Bronchial smooth muscle cell (primary cell): ENCODE results near the gene ALOX5. TPM values are rescaled to one million over a fixed set of nuclear protein-coding genes. Genes with fewer than 3 reads are reported as not detected.

Experiments
- total RNA-seq: library from RNA; depleted of rRNA; stranded (reverse); fragments of >200 nt; gene quantifications from 2 replicates; pipeline ENCODE4 v1.2.1, GENCODE V29; 2014

The ALOX5 gene
- under 0.01 TPM in 1 of 2 replicates, not detected in the other for total RNA-seq

DNA sequence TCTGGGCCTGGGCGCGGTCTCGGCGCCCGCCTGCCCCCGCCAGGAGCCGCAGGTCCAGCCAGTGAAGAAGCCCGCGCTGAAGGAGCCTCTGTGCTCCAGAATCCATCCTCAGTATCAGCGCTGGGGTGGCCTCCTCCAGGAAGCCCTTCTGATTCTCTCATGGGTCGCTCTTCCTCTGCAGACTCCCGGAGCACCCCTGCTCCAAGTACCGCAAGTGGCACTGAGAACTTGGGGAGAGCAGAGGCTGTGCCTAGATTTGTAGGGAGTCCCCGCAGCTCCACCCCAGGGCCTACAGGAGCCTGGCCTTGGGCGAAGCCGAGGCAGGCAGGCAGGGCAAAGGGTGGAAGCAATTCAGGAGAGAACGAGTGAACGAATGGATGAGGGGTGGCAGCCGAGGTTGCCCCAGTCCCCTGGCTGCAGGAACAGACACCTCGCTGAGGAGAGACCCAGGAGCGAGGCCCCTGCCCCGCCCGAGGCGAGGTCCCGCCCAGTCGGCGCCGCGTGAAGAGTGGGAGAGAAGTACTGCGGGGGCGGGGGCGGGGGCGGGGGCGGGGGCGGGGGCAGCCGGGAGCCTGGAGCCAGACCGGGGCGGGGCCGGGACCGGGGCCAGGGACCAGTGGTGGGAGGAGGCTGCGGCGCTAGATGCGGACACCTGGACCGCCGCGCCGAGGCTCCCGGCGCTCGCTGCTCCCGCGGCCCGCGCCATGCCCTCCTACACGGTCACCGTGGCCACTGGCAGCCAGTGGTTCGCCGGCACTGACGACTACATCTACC is at the start of gene ALOX5:
Gene ALOX5, plus strand, starts transcription at position 641 of the 774 bp plus-strand sequence. Its CDS starts 64 bp downstream, at position 705.

Other genes starting within 250 kb of the ALOX5 start
- gene OR13A1, start 58.6 kb upstream of the ALOX5 start, total RNA-seq = under 0.01 TPM in 1 of 2 replicates, not detected in the other